HL-60 (cell line): ENCODE results near the gene ZRANB1.

Experiments
- GABPA ChIP-seq: IDR thresholded peaks from 2 replicates; pipeline ENCODE4 v1.6.1; 2012; ENCODE audit warnings: low read depth
- POLR2AphosphoS5 ChIP-seq: IDR thresholded peaks from 2 replicates; pipeline ENCODE4 v1.6.1; 2012; ENCODE audit warnings: low read depth
- TF ChIP-seq, protein P1 (sequence below): IDR thresholded peaks from one replicate; pipeline ENCODE4 v1.5.1; 2011; ENCODE audit warnings: low read length, control low read depth, inconsistent platforms; ENCODE audit not compliant: insufficient read depth
- TF ChIP-seq, protein P2 (sequence below): IDR thresholded peaks from 2 replicates; pipeline ENCODE4 v1.6.1; 2012; ENCODE audit warnings: low read depth; ENCODE audit not compliant: insufficient replicate concordance

DNA sequence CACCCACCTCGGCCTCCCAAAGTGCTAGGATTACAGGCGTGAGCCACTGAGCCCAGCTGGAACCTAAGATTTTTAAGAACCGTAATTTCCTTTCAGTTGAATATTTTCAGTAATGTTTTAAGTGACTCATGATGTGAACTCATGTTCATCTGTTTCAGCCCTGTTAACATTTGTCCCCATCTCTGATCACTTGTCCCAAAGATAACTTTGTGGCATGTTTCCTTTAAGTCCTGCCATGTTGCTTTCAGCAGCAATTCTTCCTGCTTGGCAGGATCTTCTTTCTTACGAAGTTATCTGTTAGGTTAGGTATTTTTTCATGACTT, 19.3 kb downstream of the ZRANB1 start:
- TF ChIP-seq, protein P1, sequence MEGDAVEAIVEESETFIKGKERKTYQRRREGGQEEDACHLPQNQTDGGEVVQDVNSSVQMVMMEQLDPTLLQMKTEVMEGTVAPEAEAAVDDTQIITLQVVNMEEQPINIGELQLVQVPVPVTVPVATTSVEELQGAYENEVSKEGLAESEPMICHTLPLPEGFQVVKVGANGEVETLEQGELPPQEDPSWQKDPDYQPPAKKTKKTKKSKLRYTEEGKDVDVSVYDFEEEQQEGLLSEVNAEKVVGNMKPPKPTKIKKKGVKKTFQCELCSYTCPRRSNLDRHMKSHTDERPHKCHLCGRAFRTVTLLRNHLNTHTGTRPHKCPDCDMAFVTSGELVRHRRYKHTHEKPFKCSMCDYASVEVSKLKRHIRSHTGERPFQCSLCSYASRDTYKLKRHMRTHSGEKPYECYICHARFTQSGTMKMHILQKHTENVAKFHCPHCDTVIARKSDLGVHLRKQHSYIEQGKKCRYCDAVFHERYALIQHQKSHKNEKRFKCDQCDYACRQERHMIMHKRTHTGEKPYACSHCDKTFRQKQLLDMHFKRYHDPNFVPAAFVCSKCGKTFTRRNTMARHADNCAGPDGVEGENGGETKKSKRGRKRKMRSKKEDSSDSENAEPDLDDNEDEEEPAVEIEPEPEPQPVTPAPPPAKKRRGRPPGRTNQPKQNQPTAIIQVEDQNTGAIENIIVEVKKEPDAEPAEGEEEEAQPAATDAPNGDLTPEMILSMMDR = no peak
- TF ChIP-seq, protein P2, sequence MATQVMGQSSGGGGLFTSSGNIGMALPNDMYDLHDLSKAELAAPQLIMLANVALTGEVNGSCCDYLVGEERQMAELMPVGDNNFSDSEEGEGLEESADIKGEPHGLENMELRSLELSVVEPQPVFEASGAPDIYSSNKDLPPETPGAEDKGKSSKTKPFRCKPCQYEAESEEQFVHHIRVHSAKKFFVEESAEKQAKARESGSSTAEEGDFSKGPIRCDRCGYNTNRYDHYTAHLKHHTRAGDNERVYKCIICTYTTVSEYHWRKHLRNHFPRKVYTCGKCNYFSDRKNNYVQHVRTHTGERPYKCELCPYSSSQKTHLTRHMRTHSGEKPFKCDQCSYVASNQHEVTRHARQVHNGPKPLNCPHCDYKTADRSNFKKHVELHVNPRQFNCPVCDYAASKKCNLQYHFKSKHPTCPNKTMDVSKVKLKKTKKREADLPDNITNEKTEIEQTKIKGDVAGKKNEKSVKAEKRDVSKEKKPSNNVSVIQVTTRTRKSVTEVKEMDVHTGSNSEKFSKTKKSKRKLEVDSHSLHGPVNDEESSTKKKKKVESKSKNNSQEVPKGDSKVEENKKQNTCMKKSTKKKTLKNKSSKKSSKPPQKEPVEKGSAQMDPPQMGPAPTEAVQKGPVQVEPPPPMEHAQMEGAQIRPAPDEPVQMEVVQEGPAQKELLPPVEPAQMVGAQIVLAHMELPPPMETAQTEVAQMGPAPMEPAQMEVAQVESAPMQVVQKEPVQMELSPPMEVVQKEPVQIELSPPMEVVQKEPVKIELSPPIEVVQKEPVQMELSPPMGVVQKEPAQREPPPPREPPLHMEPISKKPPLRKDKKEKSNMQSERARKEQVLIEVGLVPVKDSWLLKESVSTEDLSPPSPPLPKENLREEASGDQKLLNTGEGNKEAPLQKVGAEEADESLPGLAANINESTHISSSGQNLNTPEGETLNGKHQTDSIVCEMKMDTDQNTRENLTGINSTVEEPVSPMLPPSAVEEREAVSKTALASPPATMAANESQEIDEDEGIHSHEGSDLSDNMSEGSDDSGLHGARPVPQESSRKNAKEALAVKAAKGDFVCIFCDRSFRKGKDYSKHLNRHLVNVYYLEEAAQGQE = no peak
- TF ChIP-seq POLR2AphosphoS5 = no peak
- no peak for TF ChIP-seq GABPA
